GM12878 (cell line): ENCODE measurements around the gene BUD23. TPM values are rescaled to one million over a fixed set of nuclear protein-coding genes. Genes with fewer than 3 reads are reported as not detected.

Source experiments
- BHLHE40 ChIP-seq, 2 experiments: fragments of 450-650 bp in 1 of 2; IDR thresholded peaks; 2 replicates each; pipeline ENCODE4 v1.6.1; 2011 to 2017; ENCODE audit warnings: low read depth in 2 of 2, borderline replicate concordance in 1 of 2, improper control_type of control experiment in 1 of 2, low read length in 1 of 2, mild to moderate bottlenecking in 1 of 2
- CHD4 ChIP-seq: fragments of 200-600 bp; sonication (generic); IDR thresholded peaks from 2 replicates; pipeline ENCODE4 v1.6.1; 2016; ENCODE audit warnings: mild to moderate bottlenecking
- CREM ChIP-seq: IDR thresholded peaks from 2 replicates; pipeline ENCODE4 v1.6.1; 2014; ENCODE audit warnings: antibody characterized with exemption, low read depth
- EGR1 ChIP-seq, 2 experiments: IDR thresholded peaks; 1 replicate in 1 of 2; 2 replicates in 1 of 2; pipeline ENCODE4 v1.6.1; 2011 to 2012; ENCODE audit warnings: low read depth in 2 of 2, low read length in 2 of 2, borderline replicate concordance in 1 of 2, mild to moderate bottlenecking in 1 of 2, moderate library complexity in 1 of 2
- IKZF1 ChIP-seq: fragments of 450-650 bp; conservative IDR thresholded peaks from 2 replicates; pipeline ENCODE4 v1.6.1; 2017; ENCODE audit warnings: antibody characterized with exemption, mild to moderate bottlenecking
- KAT2A ChIP-seq: conservative IDR thresholded peaks from 2 replicates; pipeline ENCODE4 v1.6.1; 2011; ENCODE audit warnings: low read depth, low read length; ENCODE audit not compliant: control insufficient read depth
- MEF2A ChIP-seq: IDR thresholded peaks from 2 replicates; pipeline ENCODE4 v1.6.1; 2011; ENCODE audit warnings: low read depth, mild to moderate bottlenecking, low read length, moderate library complexity; ENCODE audit not compliant: insufficient read depth
- NFIC ChIP-seq: IDR thresholded peaks from 2 replicates; pipeline ENCODE4 v1.6.1; 2012; ENCODE audit warnings: low read depth, mild to moderate bottlenecking, inconsistent platforms, low read length, moderate library complexity
- NR2C1 ChIP-seq: fragments of 450-650 bp; IDR thresholded peaks from 2 replicates; pipeline ENCODE4 v1.6.1; 2017; ENCODE audit warnings: antibody characterized with exemption, mild to moderate bottlenecking, moderate library complexity
- PAX5 ChIP-seq: IDR thresholded peaks from 2 replicates; pipeline ENCODE4 v1.6.1; 2011; ENCODE audit warnings: low read depth, low read length, borderline replicate concordance
- PBX3 ChIP-seq: IDR thresholded peaks from 2 replicates; pipeline ENCODE4 v1.6.1; 2011; ENCODE audit warnings: mild to moderate bottlenecking, low read depth, low read length, moderate library complexity; ENCODE audit not compliant: insufficient replicate concordance
- POU2F2 ChIP-seq: IDR thresholded peaks from 3 replicates; pipeline ENCODE4 v1.6.1; 2011; ENCODE audit warnings: low read depth, mild to moderate bottlenecking, low read length, borderline replicate concordance
- RBBP5 ChIP-seq: fragments of 200-600 bp; sonication (generic); conservative IDR thresholded peaks from 2 replicates; pipeline ENCODE4 v1.6.1; 2016
- TCF7 ChIP-seq: IDR thresholded peaks from 2 replicates; pipeline ENCODE4 v1.6.1; 2014; ENCODE audit warnings: antibody characterized with exemption, borderline replicate concordance
- YY1 ChIP-seq: IDR thresholded peaks from 2 replicates; pipeline ENCODE4 v1.6.1; 2011; ENCODE audit warnings: low read depth, mild to moderate bottlenecking, low read length
- ZNF217 ChIP-seq: fragments of 450-650 bp; IDR thresholded peaks from 2 replicates; pipeline ENCODE4 v1.6.1; 2017; ENCODE audit warnings: antibody characterized with exemption, mild to moderate bottlenecking
- polyA plus RNA-seq, 11 experiments: library from polyadenylated mRNA; depleted of rRNA in 4 of 11; unstranded in 6 of 11; stranded (reverse) in 5 of 11; fragments of >200 nt; fragmentation: Nextera tagmentation in 4 of 11; fragmentation: Illumina TruSeq in 1 of 11; extraction: Ambion mirVana in 4 of 11; extraction: Trizol in 1 of 11; gene quantifications; 1 replicate in 1 of 11; 2 replicates in 10 of 11; pipeline versions ENCODE4 v1.2.1 to v1.2.3, GENCODE V29; 2011 to 2016; ENCODE audit warnings: inconsistent platforms in 2 of 11, missing spikeins in 2 of 11, low read depth in 1 of 11
- total RNA-seq, 4 experiments: library from RNA; depleted of rRNA in 3 of 4; stranded (reverse); fragments of >200 nt in 3 of 4; fragmentation: Illumina TruSeq in 1 of 4; extraction: Trizol in 1 of 4; gene quantifications; 2 replicates each; pipeline versions ENCODE4 v1.2.1 to v1.2.3, GENCODE V29; 2013 to 2021
- TF ChIP-seq, protein P1 (sequence below): IDR thresholded peaks from 2 replicates; pipeline ENCODE4 v1.6.1; 2012; ENCODE audit warnings: improper control_type of control experiment, low read depth, low read length; ENCODE audit not compliant: insufficient replicate concordance
- TF ChIP-seq, protein P2 (sequence below): fragments of 450-650 bp; IDR thresholded peaks from 2 replicates; pipeline ENCODE4 v1.6.1; 2018; ENCODE audit warnings: mild to moderate bottlenecking, low read depth, moderate library complexity; ENCODE audit not compliant: partially characterized antibody
- TF ChIP-seq, protein P3 (sequence below): fragments of 450-650 bp; IDR thresholded peaks from 2 replicates; pipeline ENCODE4 v1.6.1; 2014; ENCODE audit warnings: mild to moderate bottlenecking

Gene BUD23
- total and polyA plus RNA-seq, 10 of the 15 experiments (the other 5 are each of a cell fraction or from before 2014, with no cell fraction given), result 36.4 to 138 (median 99.5) TPM

GRCh38 chr7:73667344-73668102, 15.9 kb upstream of the BUD23 start, which contains the start of gene VPS37D (continued):
- TF ChIP-seq EGR1 (IDR thresholded peaks at IDR 0.05; ENCODE audit: borderline replicate concordance in 1 of 2, low read depth in 2 of 2, low read length in 2 of 2) (peak in 1 of 2 experiments; percentile 71; a peak in 1 of 3 replicates), ZNF217 (peak; percentile 92), NR2C1 (peak; percentile 40; the same call in 1 of the 2 replicates), PBX3 (no peak), PAX5 (no peak), KAT2A (no peak), BHLHE40 (IDR thresholded peaks at IDR 0.05; ENCODE audit: borderline replicate concordance in 1 of 2, low read depth in 2 of 2, low read length in 1 of 2) (peak in 1 of 2 experiments; percentile 78; a peak in 3 of 4 replicates), TCF7 (no peak), NFIC (no peak), MEF2A (0 out of 2 replicates have a peak, but pooled peaks have one; percentile 56), CREM (no peak), YY1 (peak; percentile 89), RBBP5 (no peak), IKZF1 (peak; percentile 78), POU2F2 (0 out of 3 replicates have a peak, but pooled peaks have one; percentile 21), CHD4 (no peak)
- TF ChIP-seq, protein P1, sequence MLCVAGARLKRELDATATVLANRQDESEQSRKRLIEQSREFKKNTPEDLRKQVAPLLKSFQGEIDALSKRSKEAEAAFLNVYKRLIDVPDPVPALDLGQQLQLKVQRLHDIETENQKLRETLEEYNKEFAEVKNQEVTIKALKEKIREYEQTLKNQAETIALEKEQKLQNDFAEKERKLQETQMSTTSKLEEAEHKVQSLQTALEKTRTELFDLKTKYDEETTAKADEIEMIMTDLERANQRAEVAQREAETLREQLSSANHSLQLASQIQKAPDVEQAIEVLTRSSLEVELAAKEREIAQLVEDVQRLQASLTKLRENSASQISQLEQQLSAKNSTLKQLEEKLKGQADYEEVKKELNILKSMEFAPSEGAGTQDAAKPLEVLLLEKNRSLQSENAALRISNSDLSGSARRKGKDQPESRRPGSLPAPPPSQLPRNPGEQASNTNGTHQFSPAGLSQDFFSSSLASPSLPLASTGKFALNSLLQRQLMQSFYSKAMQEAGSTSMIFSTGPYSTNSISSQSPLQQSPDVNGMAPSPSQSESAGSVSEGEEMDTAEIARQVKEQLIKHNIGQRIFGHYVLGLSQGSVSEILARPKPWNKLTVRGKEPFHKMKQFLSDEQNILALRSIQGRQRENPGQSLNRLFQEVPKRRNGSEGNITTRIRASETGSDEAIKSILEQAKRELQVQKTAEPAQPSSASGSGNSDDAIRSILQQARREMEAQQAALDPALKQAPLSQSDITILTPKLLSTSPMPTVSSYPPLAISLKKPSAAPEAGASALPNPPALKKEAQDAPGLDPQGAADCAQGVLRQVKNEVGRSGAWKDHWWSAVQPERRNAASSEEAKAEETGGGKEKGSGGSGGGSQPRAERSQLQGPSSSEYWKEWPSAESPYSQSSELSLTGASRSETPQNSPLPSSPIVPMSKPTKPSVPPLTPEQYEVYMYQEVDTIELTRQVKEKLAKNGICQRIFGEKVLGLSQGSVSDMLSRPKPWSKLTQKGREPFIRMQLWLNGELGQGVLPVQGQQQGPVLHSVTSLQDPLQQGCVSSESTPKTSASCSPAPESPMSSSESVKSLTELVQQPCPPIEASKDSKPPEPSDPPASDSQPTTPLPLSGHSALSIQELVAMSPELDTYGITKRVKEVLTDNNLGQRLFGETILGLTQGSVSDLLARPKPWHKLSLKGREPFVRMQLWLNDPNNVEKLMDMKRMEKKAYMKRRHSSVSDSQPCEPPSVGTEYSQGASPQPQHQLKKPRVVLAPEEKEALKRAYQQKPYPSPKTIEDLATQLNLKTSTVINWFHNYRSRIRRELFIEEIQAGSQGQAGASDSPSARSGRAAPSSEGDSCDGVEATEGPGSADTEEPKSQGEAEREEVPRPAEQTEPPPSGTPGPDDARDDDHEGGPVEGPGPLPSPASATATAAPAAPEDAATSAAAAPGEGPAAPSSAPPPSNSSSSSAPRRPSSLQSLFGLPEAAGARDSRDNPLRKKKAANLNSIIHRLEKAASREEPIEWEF, result no peak
- TF ChIP-seq, protein P2, sequence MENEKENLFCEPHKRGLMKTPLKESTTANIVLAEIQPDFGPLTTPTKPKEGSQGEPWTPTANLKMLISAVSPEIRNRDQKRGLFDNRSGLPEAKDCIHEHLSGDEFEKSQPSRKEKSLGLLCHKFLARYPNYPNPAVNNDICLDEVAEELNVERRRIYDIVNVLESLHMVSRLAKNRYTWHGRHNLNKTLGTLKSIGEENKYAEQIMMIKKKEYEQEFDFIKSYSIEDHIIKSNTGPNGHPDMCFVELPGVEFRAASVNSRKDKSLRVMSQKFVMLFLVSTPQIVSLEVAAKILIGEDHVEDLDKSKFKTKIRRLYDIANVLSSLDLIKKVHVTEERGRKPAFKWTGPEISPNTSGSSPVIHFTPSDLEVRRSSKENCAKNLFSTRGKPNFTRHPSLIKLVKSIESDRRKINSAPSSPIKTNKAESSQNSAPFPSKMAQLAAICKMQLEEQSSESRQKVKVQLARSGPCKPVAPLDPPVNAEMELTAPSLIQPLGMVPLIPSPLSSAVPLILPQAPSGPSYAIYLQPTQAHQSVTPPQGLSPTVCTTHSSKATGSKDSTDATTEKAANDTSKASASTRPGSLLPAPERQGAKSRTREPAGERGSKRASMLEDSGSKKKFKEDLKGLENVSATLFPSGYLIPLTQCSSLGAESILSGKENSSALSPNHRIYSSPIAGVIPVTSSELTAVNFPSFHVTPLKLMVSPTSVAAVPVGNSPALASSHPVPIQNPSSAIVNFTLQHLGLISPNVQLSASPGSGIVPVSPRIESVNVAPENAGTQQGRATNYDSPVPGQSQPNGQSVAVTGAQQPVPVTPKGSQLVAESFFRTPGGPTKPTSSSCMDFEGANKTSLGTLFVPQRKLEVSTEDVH, result no peak
- TF ChIP-seq, protein P3, sequence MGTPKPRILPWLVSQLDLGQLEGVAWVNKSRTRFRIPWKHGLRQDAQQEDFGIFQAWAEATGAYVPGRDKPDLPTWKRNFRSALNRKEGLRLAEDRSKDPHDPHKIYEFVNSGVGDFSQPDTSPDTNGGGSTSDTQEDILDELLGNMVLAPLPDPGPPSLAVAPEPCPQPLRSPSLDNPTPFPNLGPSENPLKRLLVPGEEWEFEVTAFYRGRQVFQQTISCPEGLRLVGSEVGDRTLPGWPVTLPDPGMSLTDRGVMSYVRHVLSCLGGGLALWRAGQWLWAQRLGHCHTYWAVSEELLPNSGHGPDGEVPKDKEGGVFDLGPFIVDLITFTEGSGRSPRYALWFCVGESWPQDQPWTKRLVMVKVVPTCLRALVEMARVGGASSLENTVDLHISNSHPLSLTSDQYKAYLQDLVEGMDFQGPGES, result no peak
